ENCODE results near the gene OLFML2A.

The OLFML2A gene

DNA sequence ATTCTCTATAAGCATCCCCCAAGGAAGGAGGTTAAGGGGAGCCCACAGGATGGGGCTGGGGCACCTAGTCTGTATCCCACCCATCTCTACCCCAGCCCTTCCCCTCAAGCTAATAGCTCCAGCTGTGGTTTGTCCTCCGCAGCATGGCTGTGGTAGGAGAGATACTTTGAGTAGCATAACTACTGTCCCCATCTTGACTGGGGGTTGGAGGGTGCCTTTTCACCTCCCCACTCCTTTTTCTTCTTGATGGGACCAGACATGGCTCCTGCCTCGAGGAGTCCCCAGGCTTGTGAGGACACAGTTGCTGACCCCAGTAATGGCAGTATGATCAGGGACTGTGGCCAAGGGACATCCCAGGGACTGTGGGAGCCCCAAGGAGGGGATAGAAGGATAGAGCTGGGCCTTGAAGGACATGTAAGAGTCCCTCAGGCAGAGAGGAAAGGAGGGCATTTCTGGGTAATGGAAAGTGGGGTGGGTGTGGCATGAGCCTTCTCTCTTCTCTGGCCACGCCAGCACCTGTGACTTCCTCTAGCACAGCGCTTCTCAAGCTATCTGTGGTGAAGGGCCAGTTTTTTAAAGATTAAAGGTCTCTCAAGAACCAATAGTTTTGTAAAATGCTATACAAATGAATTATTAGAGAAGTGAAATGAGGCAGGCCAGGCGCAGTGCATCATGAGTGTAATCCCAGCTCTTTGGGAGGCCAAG lies 14.0 kb downstream of the OLFML2A start (continued):
- TF ChIP-seq ZNF664 (tag by site-specific recombination; IDR thresholded peaks at IDR 0.05) (no peak), ZFHX2 (tag by site-specific recombination; conservative IDR thresholded peaks at IDR 0.05) (no peak), ZNF48 (tag by site-specific recombination; IDR thresholded peaks at IDR 0.05) (no peak), ZNF423 (tag by site-specific recombination; IDR thresholded peaks at IDR 0.05) (no peak)

DNA sequence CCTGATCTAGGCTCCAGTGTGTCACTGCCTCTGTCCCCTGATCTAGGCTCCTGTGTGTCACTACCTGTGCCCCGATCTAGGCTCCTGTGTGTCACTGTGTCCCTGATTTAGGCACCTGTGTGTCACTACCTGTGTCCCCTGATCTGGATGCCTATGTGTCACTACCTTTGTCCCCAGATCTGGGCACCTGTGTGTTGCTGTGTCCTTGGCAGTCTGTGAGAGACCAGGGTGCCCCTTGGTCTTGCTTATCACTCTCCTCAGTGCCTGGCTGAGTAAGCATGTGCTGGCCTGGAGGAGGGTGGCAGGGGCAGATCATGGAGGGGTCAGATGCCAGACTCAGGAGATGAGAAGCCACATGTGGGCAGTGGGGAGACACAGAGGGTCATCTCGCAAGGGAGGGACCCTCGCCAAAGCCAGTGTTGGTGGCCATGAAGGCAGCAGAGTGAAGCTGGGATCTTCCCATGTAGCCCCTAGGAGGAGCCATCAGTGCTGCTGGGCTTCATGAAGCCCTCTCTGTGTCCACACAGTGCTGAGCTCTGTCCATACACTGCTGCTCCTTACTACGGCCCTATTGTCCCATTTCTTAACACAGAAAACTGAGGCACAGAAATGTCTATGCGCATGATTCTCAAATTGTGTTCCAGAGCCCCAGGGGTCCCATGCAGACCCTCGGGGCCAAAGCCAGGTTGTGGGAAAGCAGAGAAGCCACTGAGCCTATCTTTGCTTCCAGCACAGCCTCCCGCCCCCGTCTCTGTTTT lies 15.5 kb downstream of the OLFML2A start:
- TF ChIP-seq ZNF654 (tag by site-specific recombination; IDR thresholded peaks at IDR 0.05; ENCODE audit: low read depth), result no peak
- TF ChIP-seq PRDM2 (tag by site-specific recombination; IDR thresholded peaks at IDR 0.05; ENCODE audit: borderline replicate concordance), result no peak
- no peak for TF ChIP-seq ZNF610 (tag by site-specific recombination; IDR thresholded peaks at IDR 0.05; ENCODE audit: borderline replicate concordance)
- H3K36me3 ChIP-seq (ENCODE audit: control insufficient read depth in 2 of 2, insufficient read depth in 1 of 2, low read length in 2 of 2), result no peaks in the 10 kb centered on the region
- POLR2A ChIA-PET, result interaction anchor here (0.9 to 1.3 kb wide), 2 partner anchors 13 to 63 kb away, joined by 3 read pairs; no protein-coding TSS in a partner anchor
- H3K27ac ChIP-seq (ENCODE audit: extremely low read depth, low read depth, low read length), result no peak overlapping the region
- no peak overlapping the region for H3K4me3 ChIP-seq (ENCODE audit: low read depth, low read length)
- no peaks in the 10 kb centered on the region for H3K4me1 ChIP-seq (ENCODE audit: control insufficient read depth, insufficient read depth, low read length)
- no peaks in the 10 kb centered on the region for H3K9me3 ChIP-seq (ENCODE audit: control insufficient read depth, insufficient read depth, low read depth, low read length)
- CTCF ChIA-PET, result interaction anchor here (0.9 to 7.9 kb wide), 3 partner anchors 19 to 61 kb away, joined by 3 to 73 read pairs (median 60); partner anchors contain the start of genes NR6A1 and WDR38

- H3K4me3 ChIP-seq (ENCODE audit: low read depth, low read length), result no peak overlapping the region
- no peak overlapping the region for H3K27ac ChIP-seq (ENCODE audit: extremely low read depth, low read depth, low read length)
- no peaks in the 10 kb centered on the region for H3K9me3 ChIP-seq (ENCODE audit: control insufficient read depth, insufficient read depth, low read depth, low read length)
- ChIA-PET POLR2A (interaction anchor here (0.9 to 1.3 kb wide), 2 partner anchors 14 to 63 kb away, joined by 3 read pairs; no protein-coding TSS in a partner anchor), CTCF (interaction anchor here (0.9 to 7.9 kb wide), 4 partner anchors 20 to 60 kb away, joined by 3 to 73 read pairs (median 32); partner anchors contain the start of genes NR6A1 and WDR38)
- H3K36me3 ChIP-seq (ENCODE audit: control insufficient read depth in 2 of 2, insufficient read depth in 1 of 2, low read length in 2 of 2), result no peaks in the 10 kb centered on the region
- H3K4me1 ChIP-seq (ENCODE audit: control insufficient read depth, insufficient read depth, low read length), result no peaks in the 10 kb centered on the region
- TF ChIP-seq ZNF202 (tag by site-specific recombination; IDR thresholded peaks at IDR 0.05; ENCODE audit: borderline replicate concordance) (no peak), ZNF510 (tag by site-specific recombination; IDR thresholded peaks at IDR 0.05; ENCODE audit: insufficient replicate concordance) (no peak), FEZF1 (tag by site-specific recombination; IDR thresholded peaks at IDR 0.05) (no peak), ZNF391 (tag by site-specific recombination; IDR thresholded peaks at IDR 0.05; ENCODE audit: borderline replicate concordance, low read depth) (no peak)
Observed at GRCh38 chr9:124793015-124793541, 16.1 kb downstream of the OLFML2A start.

Data from HEK293 (cell line).